HG02852 (cell line): ENCODE measurements around the gene RPS25.
A peak's percentile ranks its signal among the peaks of the same experiment; 100 is the strongest.
"Not testable (repeated sequence)": the region's sequence is repeated elsewhere in the genome, so short reads cannot be mapped to it uniquely, and the experiment has no call there.

Source experiments
- ATAC-seq: cut with Tn5 transposase; IDR thresholded peaks from one replicate; pipeline ENCODE4 v1.9.1; 2021; ENCODE audit warnings: mild to moderate bottlenecking, moderate library complexity; ENCODE audit not compliant: unreplicated experiment

RPS25 gene

GRCh38 chr11:119018074-119018938 lies at the start of gene RPS25, which contains the start of gene TRAPPC4:
RPS25 (minus strand) TSS chr11:119018343; CDS start chr11:119018284, 59 bp downstream.
TRAPPC4 (plus strand) TSS chr11:119018766; CDS start chr11:119018796, 30 bp downstream.
- peak; percentile 83 for ATAC-seq

GRCh38 chr11:119067371-119068222 lies 49.5 kb upstream of the RPS25 start, which contains the start of gene VPS11:
VPS11 (plus strand) TSS chr11:119067818; CDS start chr11:119067824, 6 bp downstream.
- ATAC-seq, result peak; percentile 95

- ATAC-seq, result no peak
Observed at GRCh38 chr11:119065369-119065768, 47.2 kb upstream of the RPS25 start.

- no peak for ATAC-seq
Observed at GRCh38 chr11:119062779-119063178, 44.6 kb upstream of the RPS25 start.

- ATAC-seq, result no peak
Observed at GRCh38 chr11:119061256-119061655, 43.1 kb upstream of the RPS25 start.

- not testable (repeated sequence) for ATAC-seq
Observed at GRCh38 chr11:119059128-119059527, 41.0 kb upstream of the RPS25 start.

GRCh38 chr11:119057000-119057769 lies 39.0 kb upstream of the RPS25 start, which contains the start of gene HYOU1:
HYOU1 (minus strand) TSS chr11:119057205; CDS start chr11:119056160, 1,045 bp downstream.
- ATAC-seq, result peak; percentile 93

GRCh38 chr11:119056421-119056999 lies 38.4 kb upstream of the RPS25 start:
- ATAC-seq, result peak; percentile 12

- no peak for ATAC-seq
Observed at GRCh38 chr11:119055901-119056300, 37.8 kb upstream of the RPS25 start.

GRCh38 chr11:119054418-119054817 lies 36.3 kb upstream of the RPS25 start:
- ATAC-seq, result no peak

- no peak for ATAC-seq
Observed at GRCh38 chr11:119052163-119052814, 34.1 kb upstream of the RPS25 start.

GRCh38 chr11:119051440-119052162 lies 33.5 kb upstream of the RPS25 start:
- ATAC-seq, result peak; percentile 60

GRCh38 chr11:119049081-119049480 lies 30.9 kb upstream of the RPS25 start:
- no peak for ATAC-seq

GRCh38 chr11:119048644-119049043 lies 30.5 kb upstream of the RPS25 start:
- no peak for ATAC-seq

- ATAC-seq, result no peak
Observed at GRCh38 chr11:119047205-119047604, 29.1 kb upstream of the RPS25 start.

GRCh38 chr11:119046489-119046888 lies 28.3 kb upstream of the RPS25 start:
- no peak for ATAC-seq

GRCh38 chr11:119044708-119045107 lies 26.6 kb upstream of the RPS25 start:
- no peak for ATAC-seq

- no peak for ATAC-seq
Observed at GRCh38 chr11:119042927-119043326, 24.8 kb upstream of the RPS25 start.
